Measurements from ENCODE around the gene SEMA3C.

The SEMA3C gene

GRCh38 chr7:80918909-80919721 lies at the start of gene SEMA3C:
Gene SEMA3C (minus strand): TSS chr7:80919051. CDS start chr7:80916781, 2,270 bp downstream.
- no peak for DNase-seq (ENCODE audit: low read depth in 3 of 3, low spot score in 1 of 3)

GRCh38 chr7:80968606-80969005 lies 49.8 kb upstream of the SEMA3C start:
- no peak for DNase-seq (ENCODE audit: low read depth in 3 of 3, low spot score in 1 of 3)

- no peak for DNase-seq (ENCODE audit: low read depth in 3 of 3, low spot score in 1 of 3)
These were observed 49.1 kb upstream of the SEMA3C start for GRCh38 chr7:80967917-80968297.

- DNase-seq (ENCODE audit: low read depth in 3 of 3, low spot score in 1 of 3): no peak
These were observed 48.4 kb upstream of the SEMA3C start for GRCh38 chr7:80967071-80967916.

- DNase-seq (ENCODE audit: low read depth in 3 of 3, low spot score in 1 of 3): no peak
These were observed 41.5 kb upstream of the SEMA3C start for GRCh38 chr7:80960244-80960795.

GRCh38 chr7:80957226-80957777 lies 38.5 kb upstream of the SEMA3C start:
- no peak for DNase-seq (ENCODE audit: low read depth in 3 of 3, low spot score in 1 of 3)

- no peak for DNase-seq (ENCODE audit: low read depth in 3 of 3, low spot score in 1 of 3)
These were observed 35.3 kb upstream of the SEMA3C start for GRCh38 chr7:80954191-80954590.

GRCh38 chr7:80950550-80950967 lies 31.7 kb upstream of the SEMA3C start:
- no peak for DNase-seq (ENCODE audit: low read depth in 3 of 3, low spot score in 1 of 3)

- DNase-seq (ENCODE audit: low read depth in 3 of 3, low spot score in 1 of 3): no peak
These were observed 30.6 kb upstream of the SEMA3C start for GRCh38 chr7:80949449-80949848.

GRCh38 chr7:80946858-80947257 lies 28.0 kb upstream of the SEMA3C start:
- DNase-seq (ENCODE audit: low read depth in 3 of 3, low spot score in 1 of 3): no peak

GRCh38 chr7:80945976-80946375 lies 27.1 kb upstream of the SEMA3C start:
- DNase-seq (ENCODE audit: low read depth in 3 of 3, low spot score in 1 of 3): no peak

- no peak for DNase-seq (ENCODE audit: low read depth in 3 of 3, low spot score in 1 of 3)
These were observed 24.5 kb upstream of the SEMA3C start for GRCh38 chr7:80943342-80943741.

GRCh38 chr7:80942261-80943041 lies 23.6 kb upstream of the SEMA3C start:
- DNase-seq (ENCODE audit: low read depth in 3 of 3, low spot score in 1 of 3): no peak

GRCh38 chr7:80941208-80941758 lies 22.4 kb upstream of the SEMA3C start:
- no peak for DNase-seq (ENCODE audit: low read depth in 3 of 3, low spot score in 1 of 3)

- DNase-seq (ENCODE audit: low read depth in 3 of 3, low spot score in 1 of 3): no peak
These were observed 21.8 kb upstream of the SEMA3C start for GRCh38 chr7:80940539-80941207.

- no peak for DNase-seq (ENCODE audit: low read depth in 3 of 3, low spot score in 1 of 3)
These were observed 18.5 kb upstream of the SEMA3C start for GRCh38 chr7:80937336-80937735.

GRCh38 chr7:80935991-80936780 lies 17.3 kb upstream of the SEMA3C start:
- DNase-seq (ENCODE audit: low read depth in 3 of 3, low spot score in 1 of 3): no peak

- no peak for DNase-seq (ENCODE audit: low read depth in 3 of 3, low spot score in 1 of 3)
These were observed 15.5 kb upstream of the SEMA3C start for GRCh38 chr7:80934321-80934720.

GRCh38 chr7:80932536-80932935 lies 13.7 kb upstream of the SEMA3C start:
- no peak for DNase-seq (ENCODE audit: low read depth in 3 of 3, low spot score in 1 of 3)

Data from stimulated activated CD4-positive, alpha-beta T cell treated with anti-CD3 and anti-CD28 coated beads, TNF-alpha, amount 100 ng/mL, for 1 hour (primary cell).